Measurements from ENCODE around the gene PRKAR2B. TPM values are rescaled to one million over a fixed set of nuclear protein-coding genes. Genes with fewer than 3 reads are reported as not detected.
"Not testable (repeated sequence)": the region's sequence is repeated elsewhere in the genome, so short reads cannot be mapped to it uniquely, and the experiment has no call there.

Gene PRKAR2B
- total and polyA plus RNA-seq, 10 donors: 8.3 to 74.4 (median 38.9) TPM

DNA sequence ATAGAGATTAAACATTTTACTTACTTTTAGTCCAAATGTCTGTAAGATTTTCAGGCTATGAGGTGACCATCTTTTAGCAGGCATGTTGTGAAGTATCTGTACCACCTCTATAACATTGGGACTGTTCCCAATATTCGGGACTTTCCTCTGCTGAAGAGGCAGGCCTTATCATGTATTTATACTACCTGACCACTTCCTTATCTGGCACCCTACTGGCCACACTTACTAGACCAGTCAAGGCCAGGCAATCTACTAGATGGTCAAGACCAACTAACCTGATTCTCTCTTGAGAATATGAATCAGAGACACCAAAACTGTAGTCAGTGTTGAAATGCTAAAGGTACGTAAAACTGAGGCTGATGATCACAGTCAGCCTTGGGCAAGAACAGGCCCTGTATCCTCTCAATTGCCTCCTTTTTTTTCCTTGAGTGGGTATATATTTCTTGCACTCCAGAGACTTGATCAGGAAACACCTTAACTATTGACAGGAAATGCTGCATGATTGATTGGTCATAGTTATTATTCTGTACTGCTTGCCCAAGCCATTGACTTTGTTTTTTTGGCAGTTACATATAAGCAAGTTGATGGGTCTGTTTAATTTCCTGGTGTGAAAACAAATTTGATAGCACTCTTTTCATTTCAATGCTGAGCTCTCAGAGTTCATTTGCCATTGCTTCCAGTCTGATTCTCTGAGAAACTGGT is 5.2 kb upstream of the PRKAR2B start:
- WGBS, 5 donors: 63 to 80% (median 66%) methylated on average over 2 of the region's 2 CpGs
- no peak for DNase-seq
- intact Hi-C loops (cut with DNase I; ENCODE audit: low total_unique reads): no loop called here

DNA sequence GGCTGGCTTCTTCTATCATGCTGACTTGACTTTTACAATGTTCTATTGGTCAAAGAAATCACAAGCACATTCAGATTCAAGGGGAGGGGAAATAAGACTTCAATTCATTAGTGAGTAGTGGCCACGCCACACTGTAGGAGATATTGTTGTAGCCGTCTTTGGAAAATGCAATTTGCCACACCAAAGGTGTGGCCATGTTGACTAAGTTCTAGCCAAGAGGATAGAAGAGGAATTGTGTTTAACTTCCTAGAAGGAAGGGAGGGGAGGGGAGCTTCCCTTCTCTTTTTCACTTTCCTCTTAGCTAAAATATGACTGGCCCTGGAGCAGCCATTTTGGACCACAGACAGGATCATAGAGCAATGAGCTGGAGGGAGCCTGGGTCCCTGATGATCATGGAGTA is 3.4 kb upstream of the PRKAR2B start:
- DNase-seq: no peak
- no peaks in the 10 kb centered on the region for H3K36me3 ChIP-seq
- H3K9me3 ChIP-seq: peaks cover 0 to 12% (median 8%) of the 10 kb centered on the region in 8 donors
- peaks cover 0 to 17% (median 0%) of the 10 kb centered on the region in 7 donors for H3K27me3 ChIP-seq (replicated peaks in 1 of 7)
- H3K4me3 ChIP-seq: no peak overlapping the region
- WGBS, 5 donors: 84 to 88% (median 85%) methylated on average over 2 of the region's 2 CpGs
- TF ChIP-seq, protein P1, sequence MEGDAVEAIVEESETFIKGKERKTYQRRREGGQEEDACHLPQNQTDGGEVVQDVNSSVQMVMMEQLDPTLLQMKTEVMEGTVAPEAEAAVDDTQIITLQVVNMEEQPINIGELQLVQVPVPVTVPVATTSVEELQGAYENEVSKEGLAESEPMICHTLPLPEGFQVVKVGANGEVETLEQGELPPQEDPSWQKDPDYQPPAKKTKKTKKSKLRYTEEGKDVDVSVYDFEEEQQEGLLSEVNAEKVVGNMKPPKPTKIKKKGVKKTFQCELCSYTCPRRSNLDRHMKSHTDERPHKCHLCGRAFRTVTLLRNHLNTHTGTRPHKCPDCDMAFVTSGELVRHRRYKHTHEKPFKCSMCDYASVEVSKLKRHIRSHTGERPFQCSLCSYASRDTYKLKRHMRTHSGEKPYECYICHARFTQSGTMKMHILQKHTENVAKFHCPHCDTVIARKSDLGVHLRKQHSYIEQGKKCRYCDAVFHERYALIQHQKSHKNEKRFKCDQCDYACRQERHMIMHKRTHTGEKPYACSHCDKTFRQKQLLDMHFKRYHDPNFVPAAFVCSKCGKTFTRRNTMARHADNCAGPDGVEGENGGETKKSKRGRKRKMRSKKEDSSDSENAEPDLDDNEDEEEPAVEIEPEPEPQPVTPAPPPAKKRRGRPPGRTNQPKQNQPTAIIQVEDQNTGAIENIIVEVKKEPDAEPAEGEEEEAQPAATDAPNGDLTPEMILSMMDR (IDR thresholded peaks at IDR 0.05 in 8 of 11, conservative IDR thresholded peaks at IDR 0.05 in 3 of 11): no peak
- TF ChIP-seq POLR2AphosphoS5 (IDR thresholded peaks at IDR 0.05) (no peak), POLR2A (IDR thresholded peaks at IDR 0.05) (no peak)
- H3K27ac ChIP-seq: no peak overlapping the region
- H3K4me1 ChIP-seq: peaks cover 0 to 23% (median 17%) of the 10 kb centered on the region in 6 donors
- intact Hi-C loops (cut with DNase I; ENCODE audit: low total_unique reads): no loop called here

More for the DNA sequence above, 5.2 kb upstream of the PRKAR2B start:
- peaks cover 0 to 13% (median 8%) of the 10 kb centered on the region in 8 donors for H3K9me3 ChIP-seq
- H3K4me1 ChIP-seq: peaks cover 0 to 9% (median 3%) of the 10 kb centered on the region in 6 donors
- no peak overlapping the region for H3K4me3 ChIP-seq
- no peak overlapping the region for H3K27ac ChIP-seq
- TF ChIP-seq POLR2AphosphoS5 (IDR thresholded peaks at IDR 0.05) (no peak), POLR2A (IDR thresholded peaks at IDR 0.05) (no peak)
- TF ChIP-seq, protein P1 (IDR thresholded peaks at IDR 0.05 in 8 of 11, conservative IDR thresholded peaks at IDR 0.05 in 3 of 11): no peak
- peaks cover 0 to 2% (median 0%) of the 10 kb centered on the region in 7 donors for H3K27me3 ChIP-seq (replicated peaks in 1 of 7)
- H3K36me3 ChIP-seq: no peaks in the 10 kb centered on the region

DNA sequence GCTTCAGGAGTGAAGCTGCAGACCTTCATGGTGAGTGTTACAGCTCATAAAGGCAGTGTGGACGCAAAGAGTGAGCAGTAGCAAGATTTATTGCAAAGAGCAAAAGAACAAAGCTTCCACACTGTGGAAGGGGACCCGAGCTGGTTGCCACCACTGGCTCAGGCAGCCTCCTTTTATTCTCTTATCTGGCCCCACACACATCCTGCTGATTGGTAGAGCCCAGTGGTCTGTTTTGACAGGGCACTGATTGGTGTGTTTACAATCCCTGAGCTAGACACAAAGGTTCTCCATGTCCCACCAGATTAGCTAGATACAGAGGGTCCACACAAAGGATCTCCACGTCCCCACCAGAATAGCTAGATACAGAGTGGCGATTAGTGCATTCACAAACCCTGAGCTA is 2.7 kb upstream of the PRKAR2B start:
- H3K27me3 ChIP-seq (replicated peaks in 1 of 7): peaks cover 0 to 24% (median 0%) of the 10 kb centered on the region in 7 donors
- H3K4me3 ChIP-seq; DNase-seq; intact Hi-C loops (cut with DNase I; ENCODE audit: low total_unique reads); H3K9me3 ChIP-seq; H3K27ac ChIP-seq; H3K36me3 ChIP-seq: not testable (repeated sequence)
- H3K4me1 ChIP-seq: peaks cover 0 to 27% (median 21%) of the 10 kb centered on the region in 6 donors
- 66 to 71% (median 68%) methylated on average over 4 of the region's 4 CpGs for WGBS, 5 donors

DNA sequence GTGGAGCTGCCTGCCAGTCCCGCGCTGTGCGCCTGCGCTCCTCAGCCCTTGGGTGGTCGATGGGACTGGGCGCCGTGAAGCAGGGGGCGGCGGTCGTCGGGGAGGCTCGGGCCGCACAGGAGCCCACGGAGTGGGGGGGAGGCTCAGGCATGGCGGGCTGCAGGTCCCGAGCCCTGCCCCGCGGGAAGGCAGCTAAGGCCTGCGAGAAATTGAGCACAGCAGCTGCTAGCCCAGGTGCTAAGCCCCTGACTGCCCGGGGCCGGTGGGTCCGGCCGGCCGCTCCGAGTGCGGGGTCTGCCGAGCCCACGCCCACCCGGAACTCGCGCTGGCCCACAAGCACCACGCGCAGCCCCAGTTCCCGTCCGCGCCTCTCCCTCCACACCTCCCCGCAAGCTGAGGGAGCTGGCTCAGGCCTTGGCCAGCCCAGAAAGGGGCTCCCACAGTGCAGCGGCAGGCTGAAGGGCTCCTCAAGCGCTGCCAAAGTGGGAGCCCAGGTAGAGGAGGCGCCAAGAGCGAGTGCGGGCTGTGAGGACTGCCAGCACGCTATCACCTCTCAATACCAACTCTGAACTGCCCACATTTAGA is 2.1 kb upstream of the PRKAR2B start:
- WGBS, 5 donors: 96 to 98% (median 97%) methylated on average over 31 to 43 of the region's 43 CpGs
- H3K27ac ChIP-seq; H3K4me3 ChIP-seq; H3K36me3 ChIP-seq; DNase-seq; H3K9me3 ChIP-seq; intact Hi-C loops (cut with DNase I; ENCODE audit: low total_unique reads): not testable (repeated sequence)
- H3K27me3 ChIP-seq (replicated peaks in 1 of 7): peaks cover 0 to 25% (median 0%) of the 10 kb centered on the region in 7 donors
- peaks cover 0 to 27% (median 21%) of the 10 kb centered on the region in 6 donors for H3K4me1 ChIP-seq

DNA sequence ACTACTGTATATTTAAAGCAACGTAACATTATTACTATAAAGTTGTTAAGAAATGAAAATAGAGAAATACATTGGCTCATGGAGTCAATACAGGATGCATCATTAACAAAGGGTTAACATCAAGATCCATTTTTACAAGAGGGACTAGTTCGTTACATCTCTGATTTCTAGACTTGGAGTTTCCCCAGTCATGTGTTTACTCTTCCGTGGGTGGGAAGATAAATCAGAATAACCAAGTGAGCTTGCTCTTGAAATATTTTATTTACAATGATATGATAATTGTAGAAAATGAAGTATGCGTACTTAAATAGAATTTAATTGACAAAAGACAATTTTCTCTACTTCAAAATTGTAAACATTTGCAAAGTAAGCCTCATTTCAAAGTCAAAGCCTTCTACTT is 1.0 kb upstream of the PRKAR2B start:
- Histone ChIP-seq H3K4me1 (peaks cover 0 to 27% (median 21%) of the 10 kb centered on the region in 6 donors), H3K27ac (peak overlapping the region in 1 of 8 donors; percentile 75), H3K4me3 (no peak overlapping the region), H3K27me3 (replicated peaks in 1 of 7) (peaks cover 0 to 25% (median 0%) of the 10 kb centered on the region in 7 donors), H3K36me3 (no peaks in the 10 kb centered on the region), H3K9me3 (no peaks in the 10 kb centered on the region)
- WGBS, 5 donors: 67 to 76% (median 71%) methylated on average over 4 of the region's 4 CpGs
- intact Hi-C loops (cut with DNase I; ENCODE audit: low total_unique reads): no loop called here
- TF ChIP-seq POLR2AphosphoS5 (IDR thresholded peaks at IDR 0.05) (no peak), POLR2A (IDR thresholded peaks at IDR 0.05) (no peak)
- TF ChIP-seq, protein P1 (IDR thresholded peaks at IDR 0.05 in 8 of 11, conservative IDR thresholded peaks at IDR 0.05 in 3 of 11): no peak
- no peak for DNase-seq

Data from spleen (tissue), 11 donors.